Uterus (tissue), 2 donors: ENCODE measurements around the gene TPI1.

Experiments
- CTCF ChIP-seq, 4 experiments: fragments of 200-600 bp in 2 of 4; fragments of 450-650 bp in 2 of 4; sonication (generic) in 2 of 4; IDR thresholded peaks; one replicate each; pipeline ENCODE4 v1.5.1; 2016 to 2019; ENCODE audit warnings: antibody characterized with exemption in 4 of 4, mild to moderate bottlenecking in 2 of 4, moderate library complexity in 1 of 4
- POLR2A ChIP-seq, 2 donors: fragments of 450-650 bp; IDR thresholded peaks; one replicate each; pipeline ENCODE4 v1.6.1; 2016; ENCODE audit warnings: antibody characterized with exemption in 2 of 2, mild to moderate bottlenecking in 1 of 2, moderate library complexity in 1 of 2

- TF ChIP-seq CTCF (IDR thresholded peaks at IDR 0.05) (no peak), POLR2A (IDR thresholded peaks at IDR 0.05) (no peak)
These were observed 50.3 kb downstream of the TPI1 start for GRCh38 chr12:6917491-6918231.
